Stimulated activated CD4-positive, alpha-beta T cell treated with anti-CD3 and anti-CD28 coated beads, Interleukin-2, amount 100 ng/mL, for 48 hours (primary cell): ENCODE measurements around the gene SOX18.

Experiments used
- DNase-seq, 2 donors: peaks; one replicate each; pipeline ENCODE4 v3.0.0-alpha.2; 2020

SOX18 gene

DNA sequence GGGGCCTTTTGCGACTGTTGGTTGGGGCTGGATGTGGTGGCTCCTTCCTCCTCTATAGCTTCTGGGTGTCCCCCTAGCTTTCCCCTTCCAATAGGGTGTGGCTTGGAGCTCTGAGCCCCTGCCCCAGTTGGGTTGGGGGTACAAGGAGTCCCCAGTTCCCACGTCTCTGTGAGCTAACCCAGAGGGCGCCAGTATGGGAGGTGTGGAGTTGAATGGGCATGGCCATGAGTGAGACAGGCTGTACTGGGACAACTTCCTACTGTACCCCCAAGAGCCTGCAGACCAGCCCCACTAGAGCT, 12.3 kb downstream of the SOX18 start:
- DNase-seq: no peak

DNA sequence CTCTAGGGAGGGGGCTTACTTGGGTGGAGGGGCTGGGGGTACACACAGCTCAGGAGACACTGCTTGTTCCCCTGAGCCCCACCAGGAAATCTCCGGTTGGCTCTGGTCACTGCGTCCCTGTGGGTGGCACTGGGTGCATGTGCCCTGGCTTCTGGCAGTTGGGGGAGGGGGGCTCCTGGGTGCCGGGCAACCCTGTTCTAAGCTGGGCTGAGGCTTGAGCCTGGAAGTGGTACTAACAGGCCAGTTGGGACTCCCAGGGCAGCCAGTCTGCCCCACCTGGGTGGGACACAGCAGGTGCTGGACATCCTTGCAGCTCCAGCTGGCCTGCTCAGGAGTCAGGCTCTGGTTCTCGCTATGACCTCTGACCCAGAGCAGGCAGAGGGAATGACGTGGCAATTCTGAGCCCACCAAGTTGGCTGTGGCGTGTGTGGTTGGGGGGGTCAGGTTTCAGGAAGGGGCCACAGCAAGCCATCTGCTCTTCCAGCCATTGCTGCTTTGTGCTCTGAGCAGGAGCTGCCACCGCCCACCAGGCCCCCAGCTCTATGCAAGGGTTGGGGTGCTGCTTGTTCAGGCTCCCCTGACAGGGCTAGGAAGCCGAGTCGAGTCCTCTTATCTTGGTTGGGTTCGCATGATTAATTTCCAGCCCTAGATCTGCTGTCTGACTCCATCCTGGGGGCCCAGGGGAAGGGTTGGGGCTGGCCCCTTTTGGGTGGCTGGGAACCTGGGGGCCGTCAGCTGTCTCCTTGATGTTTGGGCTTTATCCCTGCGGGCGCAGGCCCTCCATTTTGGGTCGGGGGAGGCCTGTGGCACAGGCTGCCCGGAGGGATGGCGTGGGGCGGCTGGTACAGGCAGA, 12.9 kb downstream of the SOX18 start:
- DNase-seq: no peak

GRCh38 chr20:64035933-64036345, 13.5 kb downstream of the SOX18 start, which contains the start of gene C20orf204:
Gene C20orf204 (plus strand): TSS chr20:64036182. CDS start chr20:64036324, 142 bp downstream.
- no peak for DNase-seq

DNA sequence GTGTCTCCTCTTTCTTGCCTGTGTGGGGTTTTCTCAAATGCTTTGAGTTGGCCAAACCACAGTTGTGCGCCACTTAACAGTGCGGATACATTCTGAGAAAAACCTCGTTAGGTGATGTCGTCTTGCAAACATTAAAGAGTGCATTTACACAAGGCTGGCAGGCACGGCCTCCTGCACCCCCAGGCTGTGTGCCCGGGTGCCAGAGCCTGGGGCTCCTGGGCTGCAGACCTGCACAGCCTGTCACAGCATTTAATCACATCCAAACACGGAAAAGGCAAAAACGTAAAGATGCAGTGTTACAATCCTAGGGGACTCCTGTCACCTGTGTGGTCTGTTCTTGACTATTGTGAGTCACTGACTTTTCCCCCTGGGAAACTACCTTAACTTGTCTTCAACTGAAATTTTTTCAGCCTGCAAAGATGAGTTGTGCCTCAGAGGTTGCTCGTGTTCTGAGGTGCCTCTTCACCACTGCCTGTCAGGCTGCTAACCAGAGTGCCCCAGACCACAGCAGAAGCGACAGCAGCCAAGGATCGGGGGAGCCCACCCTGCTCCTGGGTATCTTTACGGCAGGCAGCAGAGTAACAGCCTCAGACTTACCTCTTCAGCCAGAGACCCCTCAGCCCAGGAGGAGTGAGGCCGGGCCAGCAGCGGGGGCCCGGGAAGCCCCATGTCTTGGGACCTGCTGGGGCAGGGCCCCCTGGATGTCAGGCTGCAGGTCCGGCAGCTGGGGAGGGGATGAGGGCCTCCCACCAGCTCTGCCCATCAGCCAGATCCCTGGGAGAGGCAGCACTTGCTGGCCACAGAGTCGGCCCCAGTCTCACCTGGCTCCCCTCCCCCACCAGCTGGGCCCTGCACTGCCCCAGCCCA, 14.1 kb downstream of the SOX18 start:
- no peak for DNase-seq

GRCh38 chr20:64033981-64034493, 15.4 kb downstream of the SOX18 start:
- no peak for DNase-seq

GRCh38 chr20:64032706-64033624, 16.5 kb downstream of the SOX18 start:
- DNase-seq: no peak

GRCh38 chr20:64031822-64032314, 17.6 kb downstream of the SOX18 start:
- DNase-seq: no peak

DNA sequence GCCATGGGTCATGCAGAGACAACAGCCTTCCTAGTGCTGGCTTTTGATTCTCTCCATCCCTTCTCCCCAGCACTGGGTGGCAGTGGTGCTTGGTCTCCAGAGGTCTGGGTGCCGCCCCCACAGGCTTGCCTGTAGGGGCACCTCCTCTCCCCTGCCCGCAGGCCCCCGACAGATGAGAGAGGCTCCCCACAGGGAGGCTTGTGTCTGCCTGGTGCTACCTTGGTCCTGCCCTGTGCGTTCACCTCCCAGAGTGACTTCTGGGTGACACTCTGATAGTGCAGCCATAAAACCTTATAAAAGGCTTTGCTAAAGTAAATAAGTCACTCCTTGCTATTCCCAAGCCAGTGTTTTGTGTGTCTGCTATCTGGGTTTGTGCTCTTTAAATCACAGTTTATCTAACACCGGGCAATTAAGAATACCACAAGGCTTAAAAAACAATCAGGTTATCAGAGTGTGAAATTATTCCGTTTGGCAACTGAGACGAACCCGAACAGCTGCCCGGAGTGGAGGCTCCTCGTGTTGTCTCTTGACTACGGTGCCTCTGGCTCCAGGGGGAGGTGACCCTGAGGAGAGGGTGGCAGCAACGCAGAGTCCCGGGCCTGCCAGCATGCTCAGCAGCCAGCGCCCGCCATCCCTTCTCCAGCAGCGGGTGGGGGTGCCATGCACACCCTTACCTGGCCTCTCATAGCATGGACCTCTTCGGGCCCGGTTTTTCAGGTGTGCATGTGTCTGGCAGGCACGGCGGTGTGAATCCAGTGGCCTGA, 18.9 kb downstream of the SOX18 start:
- DNase-seq: no peak

DNA sequence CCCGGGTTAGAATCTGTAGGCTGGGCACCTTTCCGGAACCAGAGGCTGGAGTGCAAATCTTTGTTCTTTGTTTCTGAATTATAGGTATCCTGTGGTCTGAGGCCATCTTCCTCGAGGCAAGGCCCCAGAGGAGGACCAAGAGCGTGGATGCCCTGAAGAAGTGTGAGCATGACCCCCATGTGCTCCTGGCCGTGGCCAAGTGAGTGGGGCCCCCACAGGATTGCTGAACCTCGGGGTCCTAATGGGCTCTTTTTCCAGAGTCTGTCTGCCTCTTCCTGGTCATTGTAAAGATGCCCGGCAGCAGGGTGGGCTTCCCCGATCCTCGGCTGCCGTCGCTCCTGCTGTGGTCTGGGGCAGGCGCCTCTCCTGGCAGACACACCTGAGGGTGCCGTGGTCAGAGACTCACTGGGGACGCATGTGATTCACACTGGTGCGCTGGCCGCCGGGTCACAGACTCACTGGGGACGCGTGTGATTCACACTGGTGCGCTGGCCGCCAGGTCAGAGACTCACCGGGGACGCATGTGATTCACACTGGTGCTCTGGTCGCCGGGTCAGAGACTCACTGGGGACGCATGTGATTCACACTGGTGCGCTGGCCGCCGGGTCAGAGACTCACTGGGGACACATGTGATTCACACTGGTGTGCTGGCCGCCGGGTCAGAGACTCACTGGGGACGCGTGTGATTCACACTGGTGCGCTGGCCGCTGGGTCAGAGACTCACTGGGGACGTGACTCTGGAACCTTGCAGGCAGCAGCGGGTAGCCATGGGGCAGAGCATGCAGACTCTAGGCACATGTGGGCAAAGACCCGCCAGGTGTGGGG, 19.9 kb downstream of the SOX18 start:
- DNase-seq: no peak

GRCh38 chr20:64027981-64028685, 21.3 kb downstream of the SOX18 start:
- no peak for DNase-seq

DNA sequence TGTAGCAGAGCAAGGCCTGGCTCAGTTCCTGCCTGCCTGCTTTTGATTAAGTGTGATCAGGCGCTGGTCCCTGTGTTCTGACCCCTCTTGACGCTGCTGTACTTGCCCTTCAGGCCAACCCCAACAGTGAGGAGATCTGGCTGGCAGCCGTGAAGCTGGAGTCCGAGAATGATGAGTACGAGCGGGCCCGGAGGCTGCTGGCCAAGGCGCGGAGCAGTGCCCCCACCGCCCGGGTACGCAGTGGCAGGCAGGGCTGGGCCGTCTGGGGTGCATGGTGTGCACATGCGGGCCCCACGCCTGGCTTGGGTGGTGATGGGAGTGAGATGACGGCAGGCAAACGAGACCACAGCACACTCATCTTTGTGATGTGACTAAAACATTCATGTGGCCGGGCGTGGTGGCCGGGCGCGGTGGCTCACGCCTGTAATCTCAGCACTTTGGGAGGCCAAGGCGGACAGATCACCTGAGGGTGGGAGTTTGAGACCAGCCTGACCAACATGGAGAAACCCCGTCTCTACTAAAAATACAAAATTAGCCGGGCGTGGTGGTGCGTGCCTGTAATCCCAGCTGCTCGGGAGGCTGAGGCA, 23.5 kb downstream of the SOX18 start:
- no peak for DNase-seq

GRCh38 chr20:64025101-64025825, 24.2 kb downstream of the SOX18 start:
- no peak for DNase-seq

GRCh38 chr20:64024141-64024990, 25.1 kb downstream of the SOX18 start:
- DNase-seq: no peak

GRCh38 chr20:64023361-64024140, 25.9 kb downstream of the SOX18 start:
- no peak for DNase-seq

- no peak for DNase-seq
These were observed 26.6 kb downstream of the SOX18 start for GRCh38 chr20:64022671-64023360.
